Neuronal stem cell (in vitro differentiated cells): Measurements from ENCODE around the gene TMEM242.

Source experiments
- DNase-seq: peaks from one replicate; pipeline ENCODE4 v3.0.0-alpha.2; 2013; ENCODE audit warnings: low spot score
- H2AFZ ChIP-seq: one replicate; pipeline ENCODE4 v1.6.1; 2013; ENCODE audit warnings: mild to moderate bottlenecking, low read length, inconsistent platforms
- H2AK5ac ChIP-seq: 2 replicates; pipeline ENCODE4 v1.6.1; 2013; ENCODE audit warnings: low read depth, mild to moderate bottlenecking, inconsistent platforms, low read length, moderate library complexity, mixed read lengths
- H2BK120ac ChIP-seq: 2 replicates; pipeline ENCODE4 v1.6.1; 2013; ENCODE audit warnings: low read depth, mild to moderate bottlenecking, inconsistent platforms, low read length, moderate library complexity, mixed read lengths
- H2BK12ac ChIP-seq: one replicate; pipeline ENCODE4 v1.6.1; 2013; ENCODE audit warnings: low read length, inconsistent platforms
- H2BK15ac ChIP-seq: 2 replicates; pipeline ENCODE4 v1.6.1; 2013; ENCODE audit warnings: mild to moderate bottlenecking, low read length, inconsistent platforms, mixed read lengths
- H2BK5ac ChIP-seq: one replicate; pipeline ENCODE4 v1.6.1; 2013; ENCODE audit warnings: inconsistent platforms, mild to moderate bottlenecking, low read length, moderate library complexity
- H3K14ac ChIP-seq: one replicate; pipeline ENCODE4 v1.6.1; 2013; ENCODE audit warnings: low read length, inconsistent platforms
- H3K18ac ChIP-seq: 2 replicates; pipeline ENCODE4 v1.6.1; 2013; ENCODE audit warnings: low read length, inconsistent platforms
- H3K23ac ChIP-seq: 2 replicates; pipeline ENCODE4 v1.6.1; 2013; ENCODE audit warnings: low read depth, mild to moderate bottlenecking, mixed read lengths, low read length, inconsistent platforms; ENCODE audit not compliant: poor library complexity
- H3K27ac ChIP-seq: replicated peaks from 3 replicates; pipeline ENCODE4 v1.5.1; 2013; ENCODE audit warnings: low read length, inconsistent platforms
- H3K27me3 ChIP-seq, 3 experiments: 2 replicates each; pipeline ENCODE4 v1.6.1; 2013; ENCODE audit warnings: low read length in 3 of 3, mild to moderate bottlenecking in 2 of 3, inconsistent platforms in 1 of 3, low read depth in 1 of 3, mixed read lengths in 1 of 3, moderate library complexity in 1 of 3; ENCODE audit not compliant: control insufficient read depth in 3 of 3, insufficient read depth in 3 of 3
- H3K36me3 ChIP-seq, 2 donors: replicated peaks in 1 of 2; 2 replicates each; pipeline ENCODE4 v1.6.1; 2013; ENCODE audit warnings: low read length in 2 of 2; ENCODE audit not compliant: control insufficient read depth in 2 of 2, insufficient read depth in 2 of 2
- H3K4ac ChIP-seq: 2 replicates; pipeline ENCODE4 v1.6.1; 2013; ENCODE audit warnings: inconsistent platforms, mild to moderate bottlenecking, low read length, moderate library complexity
- H3K4me1 ChIP-seq, 2 donors: 1 replicate in 1 of 2; 2 replicates in 1 of 2; pipeline ENCODE4 v1.6.1; 2013; ENCODE audit warnings: low read length in 2 of 2, low read depth in 1 of 2; ENCODE audit not compliant: control insufficient read depth in 2 of 2, insufficient read depth in 1 of 2
- H3K4me2 ChIP-seq: one replicate; pipeline ENCODE4 v1.6.1; 2013; ENCODE audit warnings: mild to moderate bottlenecking, low read length, inconsistent platforms; ENCODE audit not compliant: insufficient read depth, poor library complexity, severe bottlenecking
- H3K4me3 ChIP-seq, 2 donors: 2 replicates each; pipeline ENCODE4 v1.5.1; 2013; ENCODE audit warnings: low read length in 2 of 2, mild to moderate bottlenecking in 2 of 2, inconsistent platforms in 1 of 2, moderate library complexity in 1 of 2
- H3K79me1 ChIP-seq: one replicate; pipeline ENCODE4 v1.6.1; 2013; ENCODE audit warnings: low read depth, mild to moderate bottlenecking, inconsistent platforms, low read length, moderate library complexity
- H3K9ac ChIP-seq: one replicate; pipeline ENCODE4 v1.6.1; 2013; ENCODE audit warnings: mild to moderate bottlenecking, low read depth, low read length, inconsistent platforms; ENCODE audit not compliant: poor library complexity
- H3K9me3 ChIP-seq, 2 donors: replicated peaks in 1 of 2; 2 replicates each; pipeline versions ENCODE3 to v1.6.1; 2013; ENCODE audit warnings: low read length in 2 of 2, mild to moderate bottlenecking in 2 of 2, inconsistent platforms in 1 of 2, low read depth in 1 of 2, mixed read lengths in 1 of 2, moderate library complexity in 1 of 2; ENCODE audit not compliant: control insufficient read depth in 2 of 2, insufficient read depth in 1 of 2
- H4K8ac ChIP-seq: one replicate; pipeline ENCODE4 v1.6.1; 2013; ENCODE audit warnings: low read depth, mild to moderate bottlenecking, inconsistent platforms, low read length, moderate library complexity
- H4K91ac ChIP-seq: one replicate; pipeline ENCODE4 v1.6.1; 2013; ENCODE audit warnings: low read length, low read depth, mild to moderate bottlenecking, inconsistent platforms; ENCODE audit not compliant: poor library complexity
- WGBS, 2 donors: extraction: QIAGEN DNeasy Blood & Tissue Kit; methylation state at CpG; one replicate each; pipeline ENCODE4 v1.1.7; 2013; ENCODE audit warnings: missing lambda C conversion rate in 2 of 2, mixed read lengths in 1 of 2; ENCODE audit not compliant: insufficient read length in 2 of 2, insufficient replicate concordance in 1 of 2; ENCODE audit errors: extremely low coverage in 2 of 2; 5-methylcytosine and 5-hydroxymethylcytosine counted together

TMEM242 gene

GRCh38 chr6:157265635-157266034, 57.7 kb downstream of the TMEM242 start:
- H3K14ac ChIP-seq, result peak overlapping the region; percentile 77

GRCh38 chr6:157265186-157265585, 58.1 kb downstream of the TMEM242 start:
- H2BK120ac ChIP-seq, result no peak overlapping the region
- no peak overlapping the region for H2BK12ac ChIP-seq
- no peaks in the 10 kb centered on the region for H3K79me1 ChIP-seq
- H3K4me1 ChIP-seq, result no peaks in the 10 kb centered on the region
- no peak overlapping the region for H2AFZ ChIP-seq
- no peak overlapping the region for H2BK5ac ChIP-seq
- H2BK15ac ChIP-seq, result no peak overlapping the region
- no peak overlapping the region for H3K4me2 ChIP-seq
- no peak overlapping the region for H3K23ac ChIP-seq
- H3K27ac ChIP-seq, result no peak overlapping the region
- no peak overlapping the region for H3K4ac ChIP-seq
- H3K18ac ChIP-seq, result peak overlapping the region; percentile 34
- H4K91ac ChIP-seq, result no peak overlapping the region
- H3K9ac ChIP-seq, result no peak overlapping the region
- no peak for DNase-seq
- whole genome bisulfite sequencing, 2 donors, result no CpG with 5 or more reads among the region's 11 CpGs
- no peak overlapping the region for H3K4me3 ChIP-seq
- peaks cover 0 to 4% (median 0%) of the 10 kb centered on the region in 3 experiments for H3K27me3 ChIP-seq
- H3K14ac ChIP-seq, result peak overlapping the region; percentile 77
- no peak overlapping the region for H4K8ac ChIP-seq
- no peaks in the 10 kb centered on the region for H3K36me3 ChIP-seq
- H3K9me3 ChIP-seq, result peaks cover 0 to 2% of the 10 kb centered on the region in 2 donors
- H2AK5ac ChIP-seq, result no peak overlapping the region

More at GRCh38 chr6:157265635-157266034, 57.7 kb downstream of the TMEM242 start:
- Histone ChIP-seq H2BK120ac (no peak overlapping the region), H3K79me1 (no peaks in the 10 kb centered on the region), H3K4me3 (no peak overlapping the region), H2AK5ac (no peak overlapping the region), H2BK5ac (no peak overlapping the region), H4K91ac (no peak overlapping the region), H2AFZ (no peak overlapping the region), H4K8ac (no peak overlapping the region), H3K18ac (no peak overlapping the region), H3K27ac (no peak overlapping the region), H3K4ac (no peak overlapping the region), H3K36me3 (no peaks in the 10 kb centered on the region), H3K4me1 (no peaks in the 10 kb centered on the region), H3K4me2 (no peak overlapping the region), H2BK12ac (no peak overlapping the region), H3K23ac (no peak overlapping the region), H2BK15ac (no peak overlapping the region), H3K9ac (no peak overlapping the region), H3K9me3 (peaks cover 0 to 5% of the 10 kb centered on the region in 2 donors), H3K27me3 (peaks cover 0 to 4% (median 0%) of the 10 kb centered on the region in 3 experiments)
- no peak for DNase-seq
- WGBS, 2 donors, result no CpG with 5 or more reads among the region's 6 CpGs

GRCh38 chr6:157264701-157265100, 58.6 kb downstream of the TMEM242 start:
- Histone ChIP-seq H3K36me3 (no peaks in the 10 kb centered on the region), H3K27me3 (peaks cover 0 to 4% (median 0%) of the 10 kb centered on the region in 3 experiments), H3K4me3 (no peak overlapping the region), H3K9me3 (no peaks in the 10 kb centered on the region), H2BK12ac (no peak overlapping the region), H2BK15ac (no peak overlapping the region), H3K18ac (no peak overlapping the region), H3K79me1 (no peaks in the 10 kb centered on the region), H3K4me1 (no peaks in the 10 kb centered on the region), H3K9ac (no peak overlapping the region), H3K23ac (no peak overlapping the region), H2BK5ac (no peak overlapping the region), H4K8ac (no peak overlapping the region), H2AFZ (no peak overlapping the region), H3K27ac (no peak overlapping the region), H2BK120ac (no peak overlapping the region), H3K4me2 (no peak overlapping the region), H2AK5ac (no peak overlapping the region), H3K4ac (no peak overlapping the region), H4K91ac (no peak overlapping the region), H3K14ac (no peak overlapping the region)
- no CpG with 5 or more reads among the region's 13 CpGs for WGBS, 2 donors
- no peak for DNase-seq

- Histone ChIP-seq H3K27ac (no peak overlapping the region), H3K14ac (no peak overlapping the region), H4K8ac (no peak overlapping the region), H2BK15ac (no peak overlapping the region), H3K23ac (no peak overlapping the region), H2AK5ac (no peak overlapping the region), H3K4me1 (peaks cover 0 to 2% of the 10 kb centered on the region in 2 donors), H3K27me3 (peaks cover 0 to 4% (median 0%) of the 10 kb centered on the region in 3 experiments), H2BK5ac (no peak overlapping the region), H4K91ac (no peak overlapping the region), H3K4me2 (no peak overlapping the region), H3K18ac (no peak overlapping the region), H2AFZ (no peak overlapping the region), H3K9me3 (no peaks in the 10 kb centered on the region), H3K79me1 (no peaks in the 10 kb centered on the region), H3K4me3 (no peak overlapping the region), H2BK12ac (no peak overlapping the region), H3K9ac (no peak overlapping the region), H3K4ac (no peak overlapping the region), H3K36me3 (no peaks in the 10 kb centered on the region), H2BK120ac (no peak overlapping the region)
- WGBS, 2 donors, result no CpG with 5 or more reads among the region's 3 CpGs
- DNase-seq, result no peak
Observed at GRCh38 chr6:157263881-157264397, 59.4 kb downstream of the TMEM242 start.
